Activated CD4-positive, alpha-beta T cell treated with anti-CD3 and anti-CD28 coated beads for 24 hours (primary cell): Measurements from ENCODE around the gene PDSS1.
"Not testable (repeated sequence)": the region's sequence is repeated elsewhere in the genome, so short reads cannot be mapped to it uniquely, and the experiment has no call there.

Experiments used
- DNase-seq, 2 donors: peaks; one replicate each; pipeline ENCODE4 v3.0.0-alpha.2; 2020; ENCODE audit warnings: low read depth in 2 of 2

The PDSS1 gene

GRCh38 chr10:26739071-26739631, 41.6 kb downstream of the PDSS1 start:
- DNase-seq: peak in 1 of 2 donors; percentile 7

DNA sequence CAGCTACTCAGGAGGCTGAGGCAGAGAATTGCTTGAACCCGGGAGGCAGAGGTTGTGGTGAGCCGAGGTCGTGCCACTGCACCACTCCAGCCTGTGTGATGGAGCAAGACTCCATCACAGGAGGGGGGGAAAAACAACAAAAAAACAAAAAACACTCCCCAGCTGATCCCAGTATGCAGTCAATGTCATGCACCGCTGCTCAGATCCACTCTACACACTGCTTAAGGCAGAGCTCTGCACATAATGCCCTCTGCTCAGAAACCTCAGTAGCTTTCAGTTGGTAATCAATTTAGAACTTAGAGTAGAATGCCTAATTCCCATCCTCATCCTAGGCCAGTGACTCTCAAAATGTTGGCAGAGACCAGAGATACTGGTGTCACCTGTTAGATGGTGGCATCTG, 43.9 kb downstream of the PDSS1 start:
- DNase-seq: no peak

DNA sequence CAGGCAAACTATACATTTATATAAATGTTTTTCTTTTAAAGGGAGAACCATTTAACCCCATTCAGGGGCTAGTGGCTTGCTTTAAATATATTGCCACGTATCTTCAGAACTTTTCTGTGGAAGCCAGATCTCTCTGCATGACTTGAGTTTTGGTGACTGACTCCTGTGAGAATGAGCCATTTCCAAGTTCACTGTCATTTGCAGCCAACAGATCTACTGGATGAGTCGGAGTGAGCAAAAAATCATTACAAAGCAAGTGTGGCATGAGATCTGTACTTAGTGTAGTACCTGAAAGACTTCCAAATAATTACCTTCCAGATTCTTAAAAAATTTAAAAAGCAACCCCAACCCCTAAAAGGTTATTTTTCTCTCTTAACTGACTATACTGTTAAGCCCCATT, 45.6 kb downstream of the PDSS1 start:
- DNase-seq: no peak

- no peak for DNase-seq
Observed at GRCh38 chr10:26743841-26744240, 46.3 kb downstream of the PDSS1 start.

GRCh38 chr10:26746061-26746460, 48.6 kb downstream of the PDSS1 start:
- DNase-seq: no peak

- DNase-seq: no peak
Observed at GRCh38 chr10:26755443-26755903, 58.0 kb downstream of the PDSS1 start.

GRCh38 chr10:26759008-26759407, 61.5 kb downstream of the PDSS1 start:
- no peak for DNase-seq

DNA sequence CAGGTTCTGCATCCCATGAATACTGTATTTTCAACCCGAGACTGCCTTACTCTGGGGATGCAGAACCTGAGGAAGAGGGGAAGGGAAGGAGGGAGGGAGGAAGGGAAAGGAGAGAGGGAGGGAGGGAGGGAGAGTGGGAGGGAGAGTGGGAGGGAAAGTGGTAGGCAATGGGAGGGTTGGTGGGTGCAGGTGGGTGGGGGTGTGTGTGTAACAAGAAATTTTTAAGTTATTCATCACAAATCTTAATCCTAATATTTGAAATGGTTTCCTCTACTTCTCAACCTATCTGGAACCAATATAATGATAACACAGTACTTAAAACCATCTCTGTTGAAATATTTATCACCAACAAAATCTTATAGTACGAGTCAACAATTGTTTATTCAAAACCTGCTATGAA, 68.0 kb downstream of the PDSS1 start:
- no peak for DNase-seq

- DNase-seq: no peak
Observed at GRCh38 chr10:26770069-26770468, 72.6 kb downstream of the PDSS1 start.

DNA sequence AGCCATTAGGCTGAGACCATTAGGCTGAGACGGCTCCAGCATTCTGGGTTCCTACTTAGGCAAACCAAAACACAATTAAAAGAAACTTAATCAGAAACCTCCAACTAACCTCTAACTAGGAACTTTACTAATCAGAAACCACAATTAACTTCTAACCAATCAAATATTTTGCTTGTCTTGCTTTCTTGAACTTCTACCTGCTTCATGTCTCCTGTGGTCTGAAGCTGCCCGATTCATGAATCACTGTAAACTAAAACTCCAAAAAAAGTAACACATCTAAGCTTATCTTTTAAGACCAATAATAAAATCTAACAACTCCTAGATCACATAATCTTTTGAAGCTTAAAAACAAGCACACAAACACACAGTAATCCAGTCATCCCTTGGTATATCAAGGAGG, 76.1 kb downstream of the PDSS1 start:
- no peak for DNase-seq

- DNase-seq: no peak
Observed at GRCh38 chr10:26776258-26776657, 78.8 kb downstream of the PDSS1 start.

DNA sequence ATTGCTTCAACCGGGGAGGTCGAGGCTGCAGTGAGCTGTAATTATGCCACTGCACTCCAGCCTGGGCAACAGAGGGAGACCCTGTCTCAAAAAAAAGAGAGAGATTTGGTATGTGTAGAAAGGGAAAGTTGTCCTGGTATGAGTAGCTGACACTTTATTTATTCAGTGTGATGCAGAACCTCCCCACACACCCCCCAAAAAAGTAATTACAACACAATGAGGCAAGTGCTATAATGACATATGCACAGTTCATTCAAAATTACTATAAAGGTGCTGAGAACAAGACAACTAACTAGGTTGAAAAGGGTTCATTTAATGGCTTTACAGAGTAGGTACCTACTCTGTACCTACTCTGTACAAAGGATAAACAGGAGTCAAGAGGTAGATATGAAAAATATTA, 80.2 kb downstream of the PDSS1 start:
- no peak for DNase-seq

GRCh38 chr10:26779176-26779860, 81.8 kb downstream of the PDSS1 start:
- DNase-seq: no peak

DNA sequence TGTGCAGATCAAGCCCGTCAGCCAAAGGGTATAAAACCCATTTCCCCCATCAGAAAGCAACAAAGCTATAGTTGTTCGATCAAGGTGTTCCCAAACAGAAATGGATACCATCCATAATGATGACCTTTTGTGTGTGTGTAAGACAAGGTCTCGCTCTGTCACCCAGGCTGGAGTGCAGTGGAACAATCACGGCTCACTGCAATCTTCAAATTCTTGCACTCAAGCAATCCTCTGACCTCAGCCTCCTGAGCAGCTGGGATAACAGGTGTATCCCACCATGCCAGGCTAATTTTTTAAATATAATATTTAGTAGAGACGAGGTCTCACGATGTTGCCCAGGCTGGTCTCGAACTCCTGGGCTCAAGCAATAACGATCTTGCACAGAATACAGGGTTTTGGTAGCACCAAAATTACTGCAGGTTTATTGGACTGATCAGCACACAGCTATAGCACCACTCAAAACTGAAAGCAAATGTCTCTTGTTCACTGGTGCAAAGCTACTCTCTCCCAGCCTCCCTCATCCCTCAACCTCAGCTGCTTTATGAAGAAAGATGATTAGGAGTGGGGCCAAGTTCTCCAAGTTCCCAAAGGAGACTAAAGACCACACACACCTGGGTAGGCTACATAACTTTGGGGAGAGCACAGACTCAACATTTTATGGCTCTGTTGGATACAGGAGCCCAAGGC, 82.7 kb downstream of the PDSS1 start:
- no peak for DNase-seq

GRCh38 chr10:26780793-26781601, 83.5 kb downstream of the PDSS1 start:
- no peak for DNase-seq

- no peak for DNase-seq
Observed at GRCh38 chr10:26781797-26782196, 84.3 kb downstream of the PDSS1 start.

DNA sequence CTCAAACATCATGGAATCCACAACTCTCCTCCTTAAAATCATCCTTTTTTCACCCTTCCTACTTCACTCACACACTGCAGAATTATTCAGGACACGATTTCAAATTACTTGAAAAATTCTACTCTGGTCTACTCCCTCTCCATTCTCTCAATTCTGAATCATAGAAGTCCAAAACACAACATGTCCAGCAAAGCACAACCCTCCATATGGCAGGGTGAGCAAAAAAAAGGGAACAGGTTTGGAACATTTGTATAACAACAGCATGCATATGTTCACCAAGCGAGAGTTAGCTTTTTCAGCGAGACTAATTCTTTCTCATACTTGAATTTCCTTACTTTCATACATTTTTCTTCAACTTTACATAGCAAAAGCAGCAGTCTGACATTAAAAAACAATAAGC, 89.9 kb downstream of the PDSS1 start:
- no peak for DNase-seq

- DNase-seq: not testable (repeated sequence)
Observed at GRCh38 chr10:26789779-26790178, 92.3 kb downstream of the PDSS1 start.

DNA sequence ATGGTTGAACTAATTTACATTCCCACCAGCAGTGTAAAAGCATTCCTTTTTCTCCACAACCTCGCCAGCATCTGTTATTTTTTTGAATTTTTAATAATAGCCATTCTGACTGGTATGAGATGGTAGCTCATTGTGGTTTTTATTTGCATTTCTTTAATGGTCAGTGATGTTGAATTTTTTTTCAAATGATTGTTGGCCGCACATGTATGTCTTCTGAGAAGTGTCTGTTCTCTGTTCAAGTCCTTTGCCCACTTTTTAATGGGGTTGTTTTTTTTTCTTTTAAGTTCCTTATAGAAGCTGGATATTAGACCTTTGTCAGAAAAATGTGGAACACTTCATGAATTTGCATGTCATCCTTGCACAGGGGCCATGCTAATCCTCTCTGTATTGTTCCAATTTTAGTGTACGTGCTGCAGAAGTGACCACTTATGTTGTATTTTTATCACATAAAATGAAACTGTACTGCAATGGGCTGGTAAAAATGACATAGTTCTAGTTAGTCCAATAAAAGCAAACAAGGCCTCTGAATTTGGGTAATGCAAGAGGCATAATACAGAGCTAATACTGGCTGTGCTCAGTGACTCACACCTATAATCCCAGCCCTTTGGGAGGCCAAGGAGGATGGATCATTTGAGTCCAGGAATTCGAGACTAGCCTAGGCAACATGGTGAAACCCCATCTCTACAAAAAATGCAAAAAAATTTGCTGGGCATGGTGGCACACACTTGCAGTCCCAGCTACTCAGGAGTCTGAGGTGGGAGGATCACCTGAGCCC, 92.9 kb downstream of the PDSS1 start:
- no peak for DNase-seq

- no peak for DNase-seq
Observed at GRCh38 chr10:26792758-26793495, 95.4 kb downstream of the PDSS1 start.
